Neuronal stem cell (in vitro differentiated cells): ENCODE results near the gene DENND4B. TPM values are rescaled to one million over a fixed set of nuclear protein-coding genes. Genes with fewer than 3 reads are reported as not detected.

Experiments used
- DNase-seq: peaks from one replicate; pipeline ENCODE4 v3.0.0-alpha.2; 2013; ENCODE audit warnings: low spot score
- H2AFZ ChIP-seq: one replicate; pipeline ENCODE4 v1.6.1; 2013; ENCODE audit warnings: mild to moderate bottlenecking, low read length, inconsistent platforms
- H2AK5ac ChIP-seq: 2 replicates; pipeline ENCODE4 v1.6.1; 2013; ENCODE audit warnings: low read depth, mild to moderate bottlenecking, inconsistent platforms, low read length, moderate library complexity, mixed read lengths
- H2BK120ac ChIP-seq: 2 replicates; pipeline ENCODE4 v1.6.1; 2013; ENCODE audit warnings: low read depth, mild to moderate bottlenecking, inconsistent platforms, low read length, moderate library complexity, mixed read lengths
- H2BK12ac ChIP-seq: one replicate; pipeline ENCODE4 v1.6.1; 2013; ENCODE audit warnings: low read length, inconsistent platforms
- H2BK15ac ChIP-seq: 2 replicates; pipeline ENCODE4 v1.6.1; 2013; ENCODE audit warnings: mild to moderate bottlenecking, low read length, inconsistent platforms, mixed read lengths
- H2BK5ac ChIP-seq: one replicate; pipeline ENCODE4 v1.6.1; 2013; ENCODE audit warnings: inconsistent platforms, mild to moderate bottlenecking, low read length, moderate library complexity
- H3K14ac ChIP-seq: one replicate; pipeline ENCODE4 v1.6.1; 2013; ENCODE audit warnings: low read length, inconsistent platforms
- H3K18ac ChIP-seq: 2 replicates; pipeline ENCODE4 v1.6.1; 2013; ENCODE audit warnings: low read length, inconsistent platforms
- H3K23ac ChIP-seq: 2 replicates; pipeline ENCODE4 v1.6.1; 2013; ENCODE audit warnings: low read depth, mild to moderate bottlenecking, mixed read lengths, low read length, inconsistent platforms; ENCODE audit not compliant: poor library complexity
- H3K27ac ChIP-seq: replicated peaks from 3 replicates; pipeline ENCODE4 v1.5.1; 2013; ENCODE audit warnings: low read length, inconsistent platforms
- H3K27me3 ChIP-seq, 3 experiments: 2 replicates each; pipeline ENCODE4 v1.6.1; 2013; ENCODE audit warnings: low read length in 3 of 3, mild to moderate bottlenecking in 2 of 3, inconsistent platforms in 1 of 3, low read depth in 1 of 3, mixed read lengths in 1 of 3, moderate library complexity in 1 of 3; ENCODE audit not compliant: control insufficient read depth in 3 of 3, insufficient read depth in 3 of 3
- H3K36me3 ChIP-seq, 2 donors: replicated peaks in 1 of 2; 2 replicates each; pipeline ENCODE4 v1.6.1; 2013; ENCODE audit warnings: low read length in 2 of 2; ENCODE audit not compliant: control insufficient read depth in 2 of 2, insufficient read depth in 2 of 2
- H3K4ac ChIP-seq: 2 replicates; pipeline ENCODE4 v1.6.1; 2013; ENCODE audit warnings: inconsistent platforms, mild to moderate bottlenecking, low read length, moderate library complexity
- H3K4me1 ChIP-seq, 2 donors: 1 replicate in 1 of 2; 2 replicates in 1 of 2; pipeline ENCODE4 v1.6.1; 2013; ENCODE audit warnings: low read length in 2 of 2, low read depth in 1 of 2; ENCODE audit not compliant: control insufficient read depth in 2 of 2, insufficient read depth in 1 of 2
- H3K4me2 ChIP-seq: one replicate; pipeline ENCODE4 v1.6.1; 2013; ENCODE audit warnings: mild to moderate bottlenecking, low read length, inconsistent platforms; ENCODE audit not compliant: insufficient read depth, poor library complexity, severe bottlenecking
- H3K4me3 ChIP-seq, 2 donors: 2 replicates each; pipeline ENCODE4 v1.5.1; 2013; ENCODE audit warnings: low read length in 2 of 2, mild to moderate bottlenecking in 2 of 2, inconsistent platforms in 1 of 2, moderate library complexity in 1 of 2
- H3K79me1 ChIP-seq: one replicate; pipeline ENCODE4 v1.6.1; 2013; ENCODE audit warnings: low read depth, mild to moderate bottlenecking, inconsistent platforms, low read length, moderate library complexity
- H3K9ac ChIP-seq: one replicate; pipeline ENCODE4 v1.6.1; 2013; ENCODE audit warnings: mild to moderate bottlenecking, low read depth, low read length, inconsistent platforms; ENCODE audit not compliant: poor library complexity
- H3K9me3 ChIP-seq, 2 donors: replicated peaks in 1 of 2; 2 replicates each; pipeline versions ENCODE3 to v1.6.1; 2013; ENCODE audit warnings: low read length in 2 of 2, mild to moderate bottlenecking in 2 of 2, inconsistent platforms in 1 of 2, low read depth in 1 of 2, mixed read lengths in 1 of 2, moderate library complexity in 1 of 2; ENCODE audit not compliant: control insufficient read depth in 2 of 2, insufficient read depth in 1 of 2
- H4K8ac ChIP-seq: one replicate; pipeline ENCODE4 v1.6.1; 2013; ENCODE audit warnings: low read depth, mild to moderate bottlenecking, inconsistent platforms, low read length, moderate library complexity
- H4K91ac ChIP-seq: one replicate; pipeline ENCODE4 v1.6.1; 2013; ENCODE audit warnings: low read length, low read depth, mild to moderate bottlenecking, inconsistent platforms; ENCODE audit not compliant: poor library complexity
- WGBS, 2 donors: extraction: QIAGEN DNeasy Blood & Tissue Kit; methylation state at CpG; one replicate each; pipeline ENCODE4 v1.1.7; 2013; ENCODE audit warnings: missing lambda C conversion rate in 2 of 2, mixed read lengths in 1 of 2; ENCODE audit not compliant: insufficient read length in 2 of 2, insufficient replicate concordance in 1 of 2; ENCODE audit errors: extremely low coverage in 2 of 2; 5-methylcytosine and 5-hydroxymethylcytosine counted together
- small RNA-seq: library from polyadenylated mRNA; stranded (forward); fragments of <200 nt; extraction: miRNeasy Mini kit (QIAGEN cat#:217004); gene quantifications from one replicate; pipeline ENCODE3, GENCODE V24; 2013; ENCODE audit not compliant: insufficient read depth

Gene DENND4B

GRCh38 chr1:153880024-153880423 is 66.5 kb downstream of the DENND4B start:
- peaks cover 3% of the 10 kb centered on the region for H3K79me1 ChIP-seq
- H3K4me2 ChIP-seq, result no peak overlapping the region
- peaks cover 7 to 27% of the 10 kb centered on the region in 2 donors for H3K4me1 ChIP-seq
- no peak overlapping the region for H3K23ac ChIP-seq
- no peaks in the 10 kb centered on the region for H3K27me3 ChIP-seq
- H3K4ac ChIP-seq, result no peak overlapping the region
- no peak for DNase-seq
- no peak overlapping the region for H2BK15ac ChIP-seq
- no peaks in the 10 kb centered on the region for H3K9me3 ChIP-seq
- no peak overlapping the region for H3K4me3 ChIP-seq
- H2AFZ ChIP-seq, result no peak overlapping the region
- no peak overlapping the region for H4K8ac ChIP-seq
- WGBS, 2 donors, result no CpG with 5 or more reads among the region's 9 CpGs
- no peak overlapping the region for H3K27ac ChIP-seq
- H2BK120ac ChIP-seq, result no peak overlapping the region
- H3K36me3 ChIP-seq, result peaks cover 3 to 10% of the 10 kb centered on the region in 2 donors
- H3K18ac ChIP-seq, result no peak overlapping the region
- no peak overlapping the region for H2BK5ac ChIP-seq
- H4K91ac ChIP-seq, result no peak overlapping the region
- no peak overlapping the region for H3K14ac ChIP-seq
- H2BK12ac ChIP-seq, result no peak overlapping the region
- no peak overlapping the region for H2AK5ac ChIP-seq
- no peak overlapping the region for H3K9ac ChIP-seq

Small RNAs within 50 kb of the gene (small RNA-seq; reads per million reads assigned to genes)
- not detected for gene AL831737.1
- gene MIR6737, result 16.2 reads per million, percentile 74 among the genes with 10 or more reads in this experiment
